Stimulated activated CD8-positive, alpha-beta memory T cell treated with anti-CD3 and anti-CD28 coated beads, Interleukin-12 subunit alpha, Interleukin-12 subunit beta, amount 100 ng/mL, for 1 hour (primary cell): ENCODE results near the gene OR2AE1.
"Not testable (repeated sequence)": the region's sequence is repeated elsewhere in the genome, so short reads cannot be mapped to it uniquely, and the experiment has no call there.

Experiments used
- DNase-seq: peaks from one replicate; pipeline ENCODE4 v3.0.0-alpha.2; 2020; ENCODE audit warnings: low read depth

OR2AE1 gene

GRCh38 chr7:99876933-99877332, at the start of gene OR2AE1:
TSS of gene OR2AE1 (minus strand) at chr7:99877033. CDS start at chr7:99877033, 0 bp downstream.
- no peak for DNase-seq

GRCh38 chr7:99926321-99926720, 49.5 kb upstream of the OR2AE1 start:
- no peak for DNase-seq

- no peak for DNase-seq
Observed at GRCh38 chr7:99923200-99923599, 46.4 kb upstream of the OR2AE1 start.

GRCh38 chr7:99920149-99920548, 43.3 kb upstream of the OR2AE1 start:
- no peak for DNase-seq

GRCh38 chr7:99919814-99920112, 42.9 kb upstream of the OR2AE1 start:
- DNase-seq = no peak

- peak; percentile 80 for DNase-seq
Observed at GRCh38 chr7:99918959-99919813, 42.4 kb upstream of the OR2AE1 start, which contains the start of gene TRIM4. TSS of gene TRIM4 (minus strand) at chr7:99919530. CDS start at chr7:99919401, 129 bp downstream.

- no peak for DNase-seq
Observed at GRCh38 chr7:99910976-99911375, 34.1 kb upstream of the OR2AE1 start.

GRCh38 chr7:99901581-99901980, 24.7 kb upstream of the OR2AE1 start:
- no peak for DNase-seq

- DNase-seq = no peak
Observed at GRCh38 chr7:99899830-99900519, 23.1 kb upstream of the OR2AE1 start.

- no peak for DNase-seq
Observed at GRCh38 chr7:99898836-99899235, 22.0 kb upstream of the OR2AE1 start.

- no peak for DNase-seq
Observed at GRCh38 chr7:99898023-99898357, 21.2 kb upstream of the OR2AE1 start.

GRCh38 chr7:99897322-99898022, 20.6 kb upstream of the OR2AE1 start:
- DNase-seq = no peak

- DNase-seq = no peak
Observed at GRCh38 chr7:99894738-99895137, 17.9 kb upstream of the OR2AE1 start.

GRCh38 chr7:99893280-99893679, 16.4 kb upstream of the OR2AE1 start:
- no peak for DNase-seq

GRCh38 chr7:99890348-99890747, 13.5 kb upstream of the OR2AE1 start:
- not testable (repeated sequence) for DNase-seq

- not testable (repeated sequence) for DNase-seq
Observed at GRCh38 chr7:99888366-99888765, 11.5 kb upstream of the OR2AE1 start.

- DNase-seq = no peak
Observed at GRCh38 chr7:99881370-99881769, 4.5 kb upstream of the OR2AE1 start.

GRCh38 chr7:99876491-99876890, 342 bp downstream of the OR2AE1 start:
- DNase-seq = no peak

- no peak for DNase-seq
Observed at GRCh38 chr7:99868246-99868645, 8.6 kb downstream of the OR2AE1 start.

- DNase-seq = not testable (repeated sequence)
Observed at GRCh38 chr7:99867477-99867876, 9.4 kb downstream of the OR2AE1 start.

- DNase-seq = no peak
Observed at GRCh38 chr7:99863847-99864440, 12.9 kb downstream of the OR2AE1 start.

- DNase-seq = no peak
Observed at GRCh38 chr7:99860281-99861127, 16.3 kb downstream of the OR2AE1 start.
